Central memory CD4-positive, alpha-beta T cell (primary cell): ENCODE results near the gene PCP4L1.
"Not testable (repeated sequence)": the region's sequence is repeated elsewhere in the genome, so short reads cannot be mapped to it uniquely, and the experiment has no call there.

Source experiments
- DNase-seq: peaks from one replicate; pipeline ENCODE4 v3.0.0; 2022

PCP4L1 gene

DNA sequence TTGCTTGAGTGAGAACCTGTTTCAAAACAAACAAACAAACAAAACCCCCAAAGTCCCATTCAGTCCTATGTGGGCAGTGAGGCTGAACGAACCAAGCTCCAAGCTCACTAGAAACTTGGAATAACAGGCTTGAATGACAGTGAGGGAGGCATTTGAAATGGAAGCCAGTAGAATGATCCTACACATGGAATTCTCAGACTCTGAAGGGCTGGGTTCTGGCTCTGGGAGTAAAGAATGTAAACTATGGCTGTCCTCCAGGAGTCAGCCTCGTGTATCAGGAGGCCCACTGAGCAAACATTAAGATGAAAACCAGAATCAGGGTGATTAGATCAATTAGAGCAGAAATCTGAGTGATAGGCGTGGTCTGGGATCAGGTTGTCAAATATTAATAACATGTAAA lies 14.9 kb downstream of the PCP4L1 start:
- DNase-seq: no peak

DNA sequence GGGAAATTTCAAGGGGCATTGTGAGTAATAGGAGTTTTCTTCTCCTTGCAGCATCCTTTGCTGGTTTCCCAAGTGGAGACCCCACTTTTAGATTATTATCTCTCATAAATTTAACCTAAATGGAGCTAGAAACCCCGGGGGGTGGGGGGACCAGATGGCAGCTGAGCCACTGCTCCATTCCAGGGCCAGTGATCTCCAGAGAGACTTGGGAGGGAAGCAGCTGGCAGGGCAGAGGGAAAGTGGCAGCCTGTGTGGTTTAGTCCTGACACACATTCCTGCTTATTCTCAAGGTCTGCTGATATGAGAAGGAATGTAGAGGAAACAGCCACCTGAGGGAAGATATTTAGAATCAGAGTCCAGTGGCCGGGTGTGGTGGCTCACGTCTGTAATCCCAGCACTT lies 16.3 kb downstream of the PCP4L1 start:
- no peak for DNase-seq

DNA sequence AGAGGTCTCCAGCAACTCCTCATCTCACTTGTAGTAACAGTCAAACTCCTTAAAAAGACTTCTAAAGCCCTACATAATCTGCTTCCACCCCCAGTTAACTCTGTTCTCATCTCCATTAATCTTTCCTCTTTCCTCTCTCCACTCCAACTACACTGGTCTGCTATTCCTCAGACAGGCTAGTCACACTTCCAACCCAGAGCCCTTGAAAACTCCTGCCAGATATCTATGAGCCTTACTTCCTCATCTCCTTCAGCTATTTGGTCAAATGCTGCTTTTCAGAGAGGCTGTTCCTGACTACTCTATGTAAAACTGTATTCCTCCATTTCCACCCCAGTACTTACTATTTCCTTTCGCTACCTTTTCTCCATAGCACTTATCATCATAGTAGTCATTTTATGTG lies 24.4 kb downstream of the PCP4L1 start:
- DNase-seq: no peak

DNA sequence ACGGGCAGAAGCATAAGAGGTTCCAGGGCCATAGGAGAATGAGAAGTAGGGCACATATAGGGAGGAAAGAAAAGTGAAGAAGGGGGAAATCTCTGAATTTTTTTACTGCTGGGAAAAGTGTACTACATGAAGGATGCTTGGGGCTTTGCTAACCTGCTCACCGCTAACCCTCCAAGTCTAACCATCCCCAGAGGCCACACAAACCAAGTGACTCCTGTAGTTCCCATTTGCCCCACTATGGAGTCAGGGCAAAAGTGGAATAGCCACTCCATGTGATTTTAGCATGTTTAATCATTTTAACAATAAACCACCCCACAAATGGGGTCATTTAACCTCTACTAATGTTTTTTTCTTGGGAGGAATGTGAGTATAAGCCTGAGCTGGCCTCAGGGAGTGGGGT lies 26.6 kb downstream of the PCP4L1 start:
- no peak for DNase-seq

DNA sequence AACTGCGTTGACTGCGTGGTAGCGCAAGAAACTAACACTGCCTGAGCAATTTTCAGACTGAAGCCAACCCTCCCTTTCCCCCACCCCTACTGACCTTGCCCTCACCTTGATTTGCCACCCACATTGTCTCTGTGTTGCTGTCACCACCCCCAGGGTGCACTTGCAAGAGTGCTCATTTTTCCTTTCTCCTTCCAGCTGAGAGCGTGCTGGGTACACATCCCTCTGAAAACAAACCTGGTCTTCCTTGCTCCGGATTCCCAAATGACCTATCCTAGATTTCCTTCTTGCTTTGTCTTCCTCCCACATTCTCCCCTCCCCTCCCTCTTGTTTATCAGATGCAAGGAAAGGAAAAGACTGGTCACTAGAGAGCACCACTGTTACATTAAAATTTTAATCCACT lies 27.0 kb downstream of the PCP4L1 start:
- no peak for DNase-seq

DNA sequence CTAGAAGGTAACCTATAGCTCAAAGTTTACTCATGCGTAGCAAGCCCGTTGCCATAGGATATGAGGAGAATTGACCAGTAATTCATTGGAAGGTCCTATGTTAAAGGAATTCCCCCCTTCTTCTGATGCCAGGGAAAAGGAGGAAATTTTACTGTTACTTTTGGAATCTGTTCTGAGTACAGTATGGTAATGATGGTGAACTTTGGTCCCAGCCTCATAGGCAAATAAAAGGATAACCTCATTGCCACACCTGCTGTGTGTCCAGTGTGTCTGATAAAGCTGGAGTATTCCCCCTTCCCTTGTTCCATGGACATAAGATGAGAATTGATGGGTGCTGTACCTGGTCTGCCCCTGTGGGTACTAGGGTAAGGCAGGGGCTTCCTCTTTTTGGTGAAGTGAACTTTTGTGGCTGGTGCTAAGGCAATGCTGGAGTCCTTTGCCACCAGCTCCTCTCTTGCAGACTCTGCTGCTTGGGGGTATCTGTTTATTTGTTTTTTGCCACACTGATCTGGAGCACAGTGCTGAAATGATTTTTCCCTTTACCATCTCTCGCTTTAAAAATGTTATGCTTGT lies 29.0 kb downstream of the PCP4L1 start:
- no peak for DNase-seq

DNA sequence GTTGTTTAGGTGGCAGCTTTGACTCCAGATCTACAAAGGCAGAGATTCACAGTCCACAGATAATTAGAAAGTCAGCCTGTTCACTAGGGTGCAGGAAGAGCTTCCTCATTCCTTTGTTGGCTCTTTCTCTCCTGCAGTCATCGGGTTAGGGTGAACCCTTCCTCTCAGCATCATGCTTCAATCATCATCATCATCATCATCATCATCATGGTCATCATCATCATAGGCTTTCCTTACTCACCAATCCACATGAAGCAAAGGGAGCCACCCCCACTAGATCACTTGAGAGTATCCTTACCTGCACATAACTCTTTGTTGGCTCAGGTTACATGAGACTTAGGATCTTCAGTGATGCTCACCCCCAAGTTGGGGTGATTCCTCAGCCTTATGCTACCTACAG lies 32.2 kb downstream of the PCP4L1 start:
- DNase-seq: no peak

DNA sequence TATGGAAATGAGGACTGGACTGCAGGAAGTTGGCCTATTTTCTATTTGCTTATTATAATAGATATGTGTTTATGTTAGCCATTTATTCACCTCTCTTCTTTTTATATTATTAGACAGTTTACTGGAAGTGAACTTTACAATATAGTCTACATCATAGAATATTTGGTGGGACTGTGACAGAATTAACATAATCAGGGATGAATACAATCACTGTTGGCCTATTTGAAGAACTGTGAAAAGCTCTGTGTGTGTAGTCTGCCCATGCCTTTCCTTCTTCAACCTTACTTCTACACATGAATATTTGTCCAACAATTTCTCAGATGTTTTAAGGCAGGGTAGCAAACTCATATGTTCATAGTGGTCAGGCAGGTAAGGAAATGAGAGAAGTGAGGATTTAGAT lies 38.9 kb downstream of the PCP4L1 start:
- DNase-seq: no peak

DNA sequence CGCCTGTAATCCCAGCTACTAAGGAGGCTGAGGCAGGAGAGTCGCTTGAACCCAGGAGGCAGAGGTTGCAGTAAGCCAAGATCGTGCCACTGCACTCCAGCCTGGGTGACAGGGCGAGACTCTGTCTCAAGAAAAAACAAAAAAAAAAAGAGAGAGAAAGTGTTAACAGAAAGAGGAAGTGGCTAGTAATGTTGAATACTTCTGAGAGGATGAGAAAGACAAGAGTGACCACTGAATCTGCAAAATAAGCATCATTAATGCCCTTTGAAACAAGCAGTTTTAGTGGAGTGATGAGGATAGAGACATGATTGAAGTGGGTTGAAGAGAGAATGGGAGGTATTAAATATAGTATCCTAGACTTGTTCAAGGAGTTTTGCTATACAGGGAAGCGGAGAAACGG lies 39.6 kb downstream of the PCP4L1 start:
- no peak for DNase-seq

DNA sequence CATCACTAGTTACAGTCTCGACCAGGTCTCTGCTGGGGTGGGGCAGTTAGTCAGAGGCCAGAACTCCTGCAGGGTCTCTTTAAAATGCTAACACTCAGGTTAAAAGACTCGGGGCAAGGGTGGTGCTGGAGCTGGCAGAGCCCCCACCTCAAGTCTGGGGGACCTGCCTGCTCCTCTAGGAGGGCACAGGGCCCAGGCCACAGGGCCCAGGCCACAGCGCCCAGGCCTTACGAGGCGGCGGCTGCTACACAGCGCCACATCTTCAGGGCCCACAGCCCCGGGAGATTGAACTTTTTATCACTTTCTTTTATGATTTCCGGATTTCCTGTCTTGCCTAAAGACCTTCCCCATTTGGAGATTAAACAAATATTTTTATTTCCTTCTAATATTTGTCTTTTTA lies 40.8 kb downstream of the PCP4L1 start:
- no peak for DNase-seq

DNA sequence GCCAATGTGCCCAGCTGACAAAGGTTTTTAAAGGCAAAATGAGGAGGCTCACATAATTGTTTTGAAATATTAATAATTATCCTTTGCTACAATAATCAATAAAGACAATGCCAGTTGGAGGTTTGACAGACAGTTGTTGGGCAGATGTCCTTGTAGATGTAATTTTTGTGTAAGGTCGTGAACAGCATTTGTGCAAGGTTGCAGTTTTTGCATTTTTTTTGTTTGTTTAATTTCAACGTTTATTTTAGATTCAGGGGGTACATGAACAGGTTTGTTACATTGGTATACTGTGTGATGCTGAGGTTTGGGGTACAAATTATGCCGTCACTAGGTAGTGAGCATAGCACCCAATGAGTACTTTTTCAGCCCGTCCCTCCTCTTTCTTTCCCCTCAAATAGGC lies 41.9 kb downstream of the PCP4L1 start:
- no peak for DNase-seq

DNA sequence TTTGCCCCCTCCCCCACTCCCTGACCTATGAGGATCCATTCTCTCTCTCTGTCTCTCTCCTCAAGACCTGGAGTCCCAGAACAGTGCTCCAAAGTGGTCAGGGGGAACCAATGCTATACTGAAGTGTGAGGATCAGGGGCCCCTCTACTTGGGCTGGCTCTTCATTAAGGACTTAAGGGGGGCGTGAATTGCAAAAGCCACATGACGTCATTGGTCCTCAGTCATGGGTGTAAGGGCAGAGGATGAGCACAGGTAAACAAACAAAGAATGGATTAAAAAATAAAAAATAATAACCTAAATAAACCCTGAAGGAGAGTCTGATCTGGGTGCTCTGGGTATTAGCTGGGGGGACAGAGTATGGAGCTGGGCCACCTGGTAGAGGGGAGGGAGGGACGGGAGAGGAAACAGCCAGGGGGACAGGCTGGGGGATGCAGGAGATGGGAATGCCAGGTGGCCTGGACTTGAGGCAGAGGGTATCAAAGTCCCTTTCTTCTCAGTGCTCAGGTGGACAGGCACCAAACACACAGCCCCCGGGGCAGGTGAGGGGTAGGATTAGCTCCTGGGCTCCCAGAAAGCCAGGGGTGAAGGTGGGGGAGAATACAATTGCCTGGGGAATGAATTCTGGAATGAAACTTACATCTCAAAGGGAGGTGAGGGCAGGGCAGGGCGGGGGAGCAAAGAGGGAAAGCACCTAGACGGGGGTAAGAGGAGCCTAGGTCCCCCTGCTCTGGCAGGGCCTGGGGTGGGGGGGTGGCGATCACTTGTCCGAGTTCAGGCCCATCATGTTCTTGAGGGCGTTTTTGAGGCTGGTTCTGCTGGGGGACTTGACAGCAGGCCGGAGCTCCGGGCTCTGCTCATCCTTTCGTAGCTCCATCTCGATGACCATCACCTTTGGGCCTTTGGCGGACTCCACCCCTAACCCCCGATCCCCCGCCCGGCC lies 46.7 kb downstream of the PCP4L1 start:
- DNase-seq: no peak

DNA sequence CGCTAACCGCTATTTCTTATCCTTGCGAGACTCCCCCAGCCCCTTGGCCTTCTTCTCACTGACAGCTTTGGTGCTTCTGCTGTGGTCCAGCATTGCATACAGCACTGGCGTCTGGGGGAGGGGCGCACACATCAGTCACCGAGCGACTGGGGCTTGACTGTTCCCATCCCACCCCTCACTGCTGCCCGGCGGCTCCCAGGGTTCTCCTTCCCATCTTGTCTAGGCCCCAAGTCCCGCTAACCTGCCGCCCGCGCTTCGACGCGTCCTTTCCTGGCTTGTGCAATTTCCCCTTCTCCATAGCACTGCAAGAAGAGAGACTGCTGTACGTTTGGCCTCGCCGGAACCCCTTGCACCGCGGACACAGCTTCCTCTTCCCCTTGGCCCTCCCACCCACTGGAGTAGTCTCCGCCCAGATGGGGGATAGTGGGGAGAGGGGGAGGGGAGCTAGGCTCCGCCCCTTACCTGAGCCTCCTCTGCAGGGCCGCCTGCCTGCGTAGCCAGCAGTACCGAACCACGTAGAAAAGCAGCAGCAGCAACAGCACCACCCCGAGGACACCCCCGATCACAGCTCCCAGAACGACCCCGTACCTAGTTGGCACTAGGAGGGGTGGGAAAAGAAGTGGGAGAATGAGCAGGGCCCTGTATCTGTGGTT lies 47.4 kb downstream of the PCP4L1 start:
- DNase-seq: peak; percentile 88

DNA sequence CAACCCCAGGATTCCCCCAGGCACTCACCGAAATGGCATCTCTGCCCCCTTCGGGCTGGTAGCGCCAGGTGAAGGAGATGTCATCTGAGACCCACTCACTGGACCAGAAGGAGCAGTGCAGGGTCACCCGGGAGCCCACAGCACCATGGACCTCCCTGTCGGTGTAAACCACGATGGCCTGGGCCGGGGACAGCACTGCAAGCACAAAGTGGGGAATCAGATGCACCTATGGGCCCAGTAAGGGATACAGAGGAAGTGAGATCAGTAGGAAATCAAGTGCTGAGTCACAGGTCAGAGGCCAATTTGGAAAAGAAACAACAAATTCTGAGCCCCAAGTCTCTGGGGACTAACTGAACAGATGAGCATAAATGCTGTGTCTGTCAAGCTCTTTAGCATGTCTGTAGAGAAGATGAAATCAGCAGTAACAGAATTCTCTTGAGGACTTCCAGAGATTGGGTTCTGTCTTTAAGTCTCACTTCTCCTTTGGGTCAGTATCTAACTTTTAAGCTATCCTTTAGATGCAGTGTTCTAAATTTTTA lies 48.8 kb downstream of the PCP4L1 start:
- DNase-seq: peak; percentile 14

DNA sequence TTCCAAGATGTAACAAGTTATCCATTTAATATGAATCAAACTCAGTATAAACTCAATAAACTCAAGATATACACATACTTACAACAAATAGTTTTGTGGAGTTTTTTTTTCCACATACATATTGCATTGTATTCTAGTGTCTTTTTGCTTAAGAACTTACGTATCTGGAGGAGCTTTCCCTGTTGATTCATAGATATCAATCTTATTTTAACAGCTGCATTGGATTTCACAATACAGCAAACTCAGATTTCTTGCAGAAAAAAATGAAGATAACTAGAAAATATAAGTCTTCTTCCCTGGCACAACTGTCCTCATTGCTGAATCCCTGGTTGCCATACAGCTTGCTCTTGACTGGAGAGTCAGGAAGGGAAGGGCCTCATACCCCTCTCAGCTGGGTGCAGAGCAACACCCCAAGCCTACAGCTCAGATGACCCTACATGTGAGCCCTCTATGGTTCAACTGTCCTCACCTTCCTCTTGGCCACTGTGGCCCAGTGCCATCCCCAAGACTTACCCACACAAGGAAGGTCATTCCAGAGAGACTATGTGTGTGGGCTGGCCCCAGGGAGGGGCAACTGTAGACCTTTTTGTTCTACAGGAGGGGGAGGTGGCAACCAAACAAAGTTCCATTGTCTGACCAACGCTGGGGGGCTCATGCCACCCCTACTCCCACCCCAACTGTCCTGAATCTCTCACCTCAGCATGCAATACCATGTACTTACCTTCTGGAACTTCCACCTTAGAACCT lies 49.5 kb downstream of the PCP4L1 start:
- DNase-seq: no peak

DNA sequence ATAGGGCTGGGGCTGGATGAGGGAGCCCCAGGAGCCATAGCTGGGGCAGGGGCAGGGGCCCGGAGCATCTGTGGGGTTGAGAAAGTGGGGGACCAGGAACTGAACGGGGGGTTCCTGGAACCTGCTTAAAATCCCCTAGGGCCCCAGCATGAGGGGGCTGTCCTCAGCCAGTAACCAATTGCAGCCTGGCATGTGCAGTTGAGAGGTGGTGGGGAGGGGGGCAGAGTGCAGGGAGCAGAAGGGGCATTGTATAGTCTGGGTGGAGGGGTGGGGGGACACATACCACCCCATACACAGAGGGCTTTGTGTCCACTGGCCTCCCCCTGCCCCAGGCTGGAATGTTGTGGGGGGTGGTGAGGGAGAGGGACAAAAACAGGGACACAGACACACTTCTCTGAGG lies 51.3 kb downstream of the PCP4L1 start, which contains the start of gene MPZ:
Gene MPZ (minus strand): TSS at position 101 of the 400 bp plus-strand sequence. CDS start 63 bp downstream, at position 38.
- no peak for DNase-seq

DNA sequence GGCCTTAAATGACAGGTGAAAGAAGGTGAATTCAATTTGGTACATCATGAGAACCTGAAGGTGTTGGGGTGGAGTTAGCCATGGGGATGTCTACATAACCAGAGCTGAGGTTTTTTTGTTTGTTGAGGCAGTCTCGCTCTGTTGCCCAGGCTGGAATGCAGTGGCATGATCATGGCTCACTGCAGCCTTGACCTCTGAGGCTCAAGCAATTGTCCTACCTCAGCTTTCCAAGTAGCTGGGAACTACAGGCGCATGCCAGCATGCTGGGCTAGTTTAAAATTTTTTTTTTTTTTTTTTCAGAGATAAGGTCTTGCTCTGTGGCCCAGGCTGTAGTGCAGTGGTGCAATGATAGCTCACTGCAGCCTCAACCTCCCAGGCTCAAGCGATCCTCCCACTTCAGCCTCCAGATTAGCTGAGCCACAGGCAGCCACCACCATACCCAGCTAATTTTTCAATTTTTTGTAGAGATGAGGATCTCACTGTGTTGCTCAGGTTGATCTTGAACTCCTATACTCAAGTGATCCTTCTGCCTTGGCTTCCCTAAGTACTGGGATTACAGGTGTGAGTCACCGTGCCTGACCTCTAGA lies 53.1 kb downstream of the PCP4L1 start:
- DNase-seq: no peak

DNA sequence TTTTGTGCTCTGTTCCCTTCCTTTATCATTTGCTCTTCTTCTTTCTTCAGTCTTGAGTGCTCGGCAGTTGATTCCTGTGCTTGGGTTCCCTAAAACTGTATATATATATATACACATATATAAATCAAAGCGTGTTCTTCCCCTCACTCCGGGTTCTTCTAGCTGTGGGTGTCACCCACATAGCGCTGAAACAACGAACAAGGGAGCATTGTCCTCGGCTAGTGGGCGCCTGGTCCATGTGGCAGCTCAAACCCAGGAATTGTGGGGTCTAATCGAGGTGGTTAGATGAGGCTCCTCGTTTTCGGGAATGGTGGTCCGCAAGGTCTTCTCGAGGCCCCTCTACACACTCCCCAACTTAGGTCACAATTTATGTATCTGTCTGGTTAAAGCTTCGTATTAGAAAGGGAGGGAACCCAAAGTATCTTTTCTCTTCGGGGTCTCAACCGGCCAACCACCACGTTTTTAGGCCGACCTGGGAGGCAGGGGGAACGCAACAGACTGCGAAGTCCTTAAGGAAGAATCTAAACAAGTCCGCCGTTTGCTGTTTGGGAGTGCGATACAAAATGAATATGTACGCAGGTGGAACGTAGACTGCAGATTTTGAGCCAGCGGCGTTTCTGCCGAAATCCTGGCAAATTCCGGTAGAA lies 55.1 kb downstream of the PCP4L1 start:
- no peak for DNase-seq

DNA sequence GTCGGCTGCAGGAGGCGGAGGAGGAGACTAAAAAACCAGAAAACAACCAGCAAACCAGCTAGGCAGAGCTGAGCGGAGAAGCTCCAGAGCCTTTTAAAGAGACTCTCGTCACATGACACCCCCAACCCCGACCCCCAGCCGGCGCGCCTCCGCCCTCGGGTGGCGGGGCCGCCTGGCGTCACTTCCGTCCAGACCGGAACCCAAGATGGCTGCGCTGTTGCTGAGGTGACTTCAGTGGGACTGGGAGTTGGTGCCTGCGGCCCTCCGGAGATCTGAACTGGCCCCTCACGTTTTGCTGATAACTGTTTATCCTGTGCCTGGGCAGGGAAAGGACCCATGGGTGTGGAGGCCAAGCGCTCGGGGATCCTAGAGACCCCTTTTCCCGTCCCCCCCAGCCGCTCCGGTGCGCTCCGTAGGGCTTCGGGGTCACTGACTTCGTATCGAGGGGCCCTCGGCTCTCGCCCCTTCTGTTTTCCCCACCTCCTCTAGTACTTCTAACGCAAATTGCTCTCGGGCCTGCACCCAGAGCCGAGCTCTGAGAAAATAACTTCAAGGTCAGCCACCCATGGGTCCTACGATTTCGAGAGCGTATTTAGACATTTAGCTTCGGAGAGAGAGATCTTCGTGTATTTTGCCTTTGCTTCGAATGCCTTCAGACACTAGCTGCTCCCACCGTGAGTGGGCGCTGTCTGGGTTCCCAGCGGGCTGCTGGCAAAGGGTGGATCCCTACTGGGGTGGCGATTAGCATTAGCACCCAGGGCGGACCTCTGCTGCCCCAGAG lies 55.8 kb downstream of the PCP4L1 start, which contains the start of gene SDHC:
Gene SDHC (plus strand): TSS at position 181 of the 781 bp plus-strand sequence. CDS start 25 bp downstream, at position 206.
- peak; percentile 92 for DNase-seq

DNA sequence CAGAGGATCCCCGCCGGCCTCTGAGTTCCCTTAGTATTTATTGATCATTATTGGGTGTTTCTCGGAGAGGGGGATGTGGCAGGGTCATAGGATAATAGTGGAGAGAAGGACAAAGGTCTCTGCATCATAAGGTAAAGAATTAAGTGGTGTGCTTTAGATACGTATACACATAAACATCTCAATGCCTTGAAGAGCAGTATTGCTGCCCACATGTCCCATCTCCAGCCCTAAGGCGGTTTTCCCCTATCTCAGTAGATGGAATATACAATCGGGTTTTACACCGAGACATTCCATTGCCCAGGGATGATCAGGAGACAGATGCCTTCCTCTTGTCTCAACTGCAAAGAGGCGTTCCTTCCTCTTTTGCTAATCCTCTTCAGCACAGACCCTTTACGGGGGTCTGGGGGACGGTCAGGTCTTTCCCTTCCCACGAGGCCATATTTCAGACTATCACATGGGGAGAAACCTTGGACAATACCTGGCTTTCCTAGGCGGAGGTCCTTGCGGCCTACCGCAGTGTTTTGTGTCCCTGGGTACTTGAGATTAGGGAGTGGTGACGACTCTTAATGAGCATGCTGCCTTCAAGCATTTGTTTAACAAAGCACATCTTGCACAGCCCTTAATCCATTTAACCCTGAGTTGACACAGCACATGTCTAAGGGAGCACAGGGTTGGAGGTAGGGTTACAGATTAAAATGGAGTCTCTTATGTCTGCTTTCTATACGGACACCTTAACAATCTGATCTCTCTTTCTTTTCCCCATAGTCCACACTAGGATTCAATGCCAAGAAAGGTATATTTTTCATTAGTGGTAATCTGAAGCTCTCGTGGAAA lies 57.5 kb downstream of the PCP4L1 start:
- not testable (repeated sequence) for DNase-seq
